ENCODE measurements around the gene SIDT2.
"Not testable (repeated sequence)": the region's sequence is repeated elsewhere in the genome, so short reads cannot be mapped to it uniquely, and the experiment has no call there.

SIDT2 gene

DNA sequence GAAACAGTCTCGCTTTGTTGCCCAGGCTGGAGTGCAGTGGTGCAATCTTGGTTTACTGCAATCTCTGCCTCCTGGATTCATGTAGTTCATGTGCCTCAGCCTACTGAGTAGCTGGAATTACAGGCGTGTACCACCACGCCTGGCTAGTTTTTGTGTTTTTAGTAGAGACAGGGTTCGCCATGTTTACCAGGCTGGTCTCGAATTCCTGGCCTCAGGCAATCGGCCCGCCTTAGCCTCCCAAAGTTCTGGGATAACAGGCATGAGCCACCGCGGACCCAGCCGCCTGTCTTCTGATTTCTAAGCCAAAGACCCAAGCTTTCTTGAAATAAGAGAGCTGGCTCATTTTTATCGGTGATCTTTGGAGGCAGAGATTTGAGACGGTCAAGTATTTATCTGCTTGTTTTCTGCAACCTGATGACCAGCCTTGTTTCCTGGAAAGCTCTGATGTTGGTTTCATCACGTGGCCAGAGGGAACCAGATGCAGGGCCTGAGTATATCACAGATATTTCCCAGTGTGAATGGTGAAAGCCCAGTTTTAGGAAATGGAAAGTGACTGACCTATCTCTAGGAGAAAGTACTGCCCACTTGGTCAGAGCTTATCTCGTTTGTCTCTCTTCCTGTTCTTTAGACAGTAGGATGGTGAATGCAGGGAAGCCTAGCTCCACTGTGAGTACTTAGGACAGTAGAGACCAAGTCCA, 5.7 kb upstream of the SIDT2 start:
- no peak for DNase-seq (ENCODE audit: low read depth in 2 of 2)

DNA sequence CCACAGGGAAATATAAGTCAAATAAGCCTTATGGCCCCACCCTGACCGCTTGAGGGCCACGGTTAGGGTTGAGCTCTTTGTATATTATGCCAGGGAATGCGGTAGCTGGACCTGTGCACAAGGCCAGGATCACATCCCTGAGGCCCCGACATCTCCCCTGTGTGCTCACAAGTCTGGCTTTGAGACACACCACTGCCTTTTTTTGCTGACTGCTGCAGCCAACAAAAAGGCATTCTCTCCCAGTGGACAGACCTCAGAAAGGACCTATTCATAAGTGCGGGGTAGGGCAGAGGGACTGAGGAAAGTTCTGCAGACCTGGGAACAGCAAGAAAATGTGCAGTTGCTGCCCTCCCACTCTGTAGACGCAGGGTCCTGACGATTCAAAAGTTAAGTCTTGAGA, 3.4 kb upstream of the SIDT2 start:
- DNase-seq (ENCODE audit: low read depth in 2 of 2) = no peak

DNA sequence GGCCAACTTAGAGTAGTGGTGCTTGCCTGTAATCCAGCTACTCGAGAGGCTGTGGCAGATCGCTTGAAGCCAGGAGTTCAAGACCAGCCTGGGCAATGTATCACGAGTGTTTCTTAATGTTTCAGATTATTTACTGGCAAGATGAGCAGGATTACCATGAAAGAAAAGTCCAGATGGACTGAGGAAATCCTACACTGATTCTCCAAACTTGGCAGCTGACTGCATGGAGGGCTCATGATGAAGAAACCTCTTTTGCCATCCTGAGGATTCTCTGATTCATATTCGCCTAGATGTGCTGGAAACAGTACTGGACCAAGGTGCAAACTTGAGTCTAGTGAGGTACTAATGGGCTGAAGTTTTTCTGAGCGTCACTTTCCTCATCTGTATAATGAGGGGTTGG, 2.8 kb upstream of the SIDT2 start:
- no peak for DNase-seq (ENCODE audit: low read depth in 2 of 2)

DNA sequence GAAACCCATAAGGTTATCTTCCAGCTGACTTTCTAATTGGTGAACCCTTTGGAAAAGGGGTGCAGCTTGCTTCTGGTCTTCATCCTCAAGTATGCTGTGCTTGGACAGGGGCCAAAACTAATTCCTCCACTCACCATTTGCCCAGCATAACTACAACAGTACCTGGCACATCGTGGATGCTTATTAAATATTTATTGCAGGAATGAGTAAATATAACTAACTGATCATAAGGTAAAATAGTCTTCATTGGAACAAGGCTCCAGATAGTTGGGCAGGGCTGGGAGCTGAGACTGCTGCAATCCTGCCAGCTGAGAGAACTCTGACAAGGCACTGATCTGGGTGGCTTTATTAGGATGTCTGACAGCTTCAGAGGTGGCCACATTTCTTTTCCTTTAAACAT, 2.4 kb upstream of the SIDT2 start:
- DNase-seq (ENCODE audit: low read depth in 2 of 2) = no peak

DNA sequence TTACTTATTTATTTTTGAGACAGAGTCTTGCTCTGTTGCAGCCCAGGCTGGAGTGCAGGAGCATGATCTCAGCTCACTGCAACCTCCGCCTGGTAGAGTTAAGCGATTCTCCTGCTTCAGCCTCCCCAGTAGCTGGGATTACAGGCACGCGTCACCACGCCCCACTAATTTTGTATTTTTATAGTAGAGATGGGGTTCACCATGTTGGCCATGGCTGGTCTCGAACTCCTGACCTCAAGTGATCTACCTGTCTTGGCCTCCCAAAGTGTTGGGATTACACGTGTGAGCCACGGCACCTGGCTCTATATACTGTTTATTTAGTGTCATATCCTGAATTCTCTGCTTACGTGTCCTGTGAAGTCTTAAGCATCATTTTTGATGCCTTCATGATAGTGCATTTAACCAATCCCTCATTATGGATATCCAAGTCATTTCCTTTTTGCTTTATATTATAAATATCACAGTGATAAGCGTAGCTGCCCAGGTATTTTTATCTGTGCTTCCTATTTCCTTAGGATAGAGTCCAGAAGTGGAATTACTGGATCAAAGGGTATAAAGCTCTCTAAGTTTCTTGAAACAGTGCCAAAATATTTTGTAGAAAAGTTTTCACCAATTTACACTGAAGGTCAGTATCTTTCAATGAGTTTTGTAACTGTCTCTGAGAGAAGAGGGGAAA, 871 bp upstream of the SIDT2 start:
- no peak for DNase-seq (ENCODE audit: low read depth in 2 of 2)

DNA sequence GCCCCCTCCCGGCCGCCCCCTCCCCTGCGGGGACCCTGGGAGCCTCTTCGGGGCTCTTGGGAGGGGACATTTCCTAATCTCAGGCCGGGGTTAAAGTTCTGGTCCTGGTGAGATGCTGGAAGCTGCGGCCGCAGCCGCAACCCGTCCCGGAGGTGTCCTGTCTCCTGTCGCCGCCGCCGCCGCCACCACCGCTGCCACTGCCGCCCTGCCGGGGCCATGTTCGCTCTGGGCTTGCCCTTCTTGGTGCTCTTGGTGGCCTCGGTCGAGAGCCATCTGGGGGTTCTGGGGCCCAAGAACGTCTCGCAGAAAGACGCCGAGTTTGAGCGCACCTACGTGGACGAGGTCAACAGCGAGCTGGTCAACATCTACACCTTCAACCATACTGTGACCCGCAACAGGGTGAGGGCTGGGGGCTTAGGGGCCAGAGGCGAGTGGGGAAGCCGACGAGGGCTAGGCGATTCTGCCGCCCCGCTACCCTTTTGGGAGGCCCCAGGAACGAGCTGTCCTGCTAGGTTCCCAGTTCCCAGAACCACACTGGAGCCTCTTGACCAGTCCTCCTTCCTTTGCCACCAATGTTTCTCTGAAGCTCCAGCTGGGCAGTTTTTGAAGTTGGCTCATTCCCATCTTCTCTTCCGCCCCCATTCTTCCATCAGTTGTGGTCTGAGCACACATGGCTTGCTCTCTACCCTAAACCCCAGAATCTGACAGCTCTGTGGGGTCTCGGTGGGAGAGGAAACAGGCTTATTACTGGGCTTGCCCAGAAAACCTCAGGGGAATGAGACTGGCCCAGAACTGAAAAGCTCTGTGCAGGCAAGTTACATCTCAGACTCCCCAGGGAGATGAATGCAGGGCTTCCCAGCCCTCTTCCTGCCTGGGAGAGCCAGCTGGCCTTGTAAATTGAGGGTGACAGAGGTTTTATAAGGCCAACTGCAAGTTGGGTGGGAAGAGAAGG, 781 bp downstream of the SIDT2 start:
- peak; percentile 20 to 34 for DNase-seq (ENCODE audit: low read depth in 2 of 2)

DNA sequence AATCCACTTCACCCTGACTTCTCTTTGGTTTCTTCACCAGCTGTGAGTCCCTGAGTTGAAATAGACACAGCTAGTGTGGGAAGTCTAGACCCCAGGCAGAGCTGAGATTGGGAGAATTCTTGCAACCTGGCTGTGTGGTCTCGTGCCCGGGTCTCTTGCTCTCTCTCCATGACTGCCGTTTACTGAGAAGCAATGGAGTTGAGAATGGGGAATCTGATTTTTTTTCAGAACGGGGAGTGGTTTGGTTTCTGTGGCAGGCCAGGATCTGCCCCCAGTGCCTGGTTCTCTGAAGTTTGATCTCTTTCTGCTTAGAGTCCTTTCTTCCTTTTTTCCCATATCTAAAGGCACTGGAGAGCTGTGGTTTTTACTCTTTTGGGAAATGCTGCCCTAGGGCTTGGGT, 1.5 kb downstream of the SIDT2 start:
- no peak for DNase-seq (ENCODE audit: low read depth in 2 of 2)

DNA sequence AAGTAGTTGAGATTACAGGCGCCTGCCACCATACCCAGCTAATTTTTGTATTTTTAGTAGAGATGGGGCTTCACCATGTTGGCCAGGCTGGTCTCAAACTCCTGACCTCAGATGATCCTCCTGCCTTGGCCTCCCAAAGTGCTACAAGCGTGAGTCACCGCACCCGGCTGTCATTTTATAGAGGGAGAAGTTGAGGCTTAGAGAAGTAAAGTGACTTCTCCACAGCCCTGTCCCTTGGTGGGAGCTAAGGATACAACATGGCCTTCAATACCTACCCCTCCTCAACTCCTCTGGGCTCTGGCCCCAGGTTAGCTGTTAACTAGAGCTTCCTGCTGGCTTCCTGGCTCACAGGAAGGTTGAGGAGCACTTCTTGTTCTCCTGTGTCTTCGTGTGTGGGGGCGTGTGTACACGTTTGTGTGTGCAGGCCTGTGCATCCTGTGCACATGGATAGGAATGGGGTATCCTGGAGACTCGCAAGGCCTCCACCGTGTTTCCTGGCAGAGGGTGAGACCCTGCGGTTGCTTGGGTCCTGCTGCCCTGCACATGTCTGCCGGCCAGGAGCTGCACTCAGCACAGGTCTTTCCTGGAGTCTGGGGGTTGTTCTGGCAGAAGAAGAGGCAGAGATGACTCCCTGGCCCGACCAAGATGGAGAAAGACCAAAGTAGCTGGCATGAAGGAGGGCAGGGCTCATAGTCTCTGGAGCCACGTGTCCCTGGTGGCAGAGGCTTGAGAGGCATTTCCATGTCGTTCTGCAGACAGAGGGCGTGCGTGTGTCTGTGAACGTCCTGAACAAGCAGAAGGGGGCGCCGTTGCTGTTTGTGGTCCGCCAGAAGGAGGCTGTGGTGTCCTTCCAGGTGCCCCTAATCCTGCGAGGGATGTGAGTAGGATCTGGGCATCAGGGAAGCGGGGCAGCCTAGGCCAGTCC, 2.4 kb downstream of the SIDT2 start:
- DNase-seq (ENCODE audit: low read depth in 2 of 2) = peak; percentile 48 to 51

DNA sequence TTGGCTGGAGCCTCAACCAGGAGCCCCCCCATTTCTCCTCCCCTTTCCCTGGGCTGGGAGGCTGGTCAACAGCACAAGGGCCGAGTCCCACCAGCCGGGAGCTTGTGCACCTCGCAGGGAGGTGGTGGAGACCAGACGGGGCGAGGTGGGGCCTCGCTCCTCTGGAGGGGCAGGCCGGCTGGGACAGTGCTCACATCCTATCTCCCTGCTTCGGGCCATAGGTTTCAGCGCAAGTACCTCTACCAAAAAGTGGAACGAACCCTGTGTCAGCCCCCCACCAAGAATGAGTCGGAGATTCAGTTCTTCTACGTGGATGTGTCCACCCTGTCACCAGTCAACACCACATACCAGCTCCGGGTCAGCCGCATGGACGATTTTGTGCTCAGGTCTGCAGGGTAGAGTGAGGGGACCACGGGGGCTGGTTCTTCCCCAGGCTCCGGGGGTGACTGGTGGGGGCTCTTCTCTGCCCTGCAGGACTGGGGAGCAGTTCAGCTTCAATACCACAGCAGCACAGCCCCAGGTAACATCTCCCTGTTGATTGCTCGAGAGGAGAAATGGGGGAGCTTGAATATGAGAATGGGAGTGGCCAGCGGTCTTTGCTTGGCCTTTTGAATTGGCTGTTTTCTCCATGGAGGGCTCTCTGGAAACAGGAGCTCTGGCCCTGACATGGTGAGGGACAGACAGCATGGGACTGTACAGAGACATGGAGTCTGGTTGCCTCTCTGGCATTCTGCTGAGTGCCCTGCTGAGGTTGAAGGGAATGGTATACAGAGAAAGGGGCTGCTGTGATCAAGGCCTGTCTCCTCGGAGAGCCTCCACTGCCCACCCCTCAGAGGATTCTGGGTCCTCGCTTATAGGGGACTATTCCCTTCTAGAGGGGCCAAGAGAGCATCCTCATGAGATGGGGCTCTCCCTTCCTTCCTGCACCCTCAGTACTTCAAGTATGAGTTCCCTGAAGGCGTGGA, 3.3 kb downstream of the SIDT2 start:
- no peak for DNase-seq (ENCODE audit: low read depth in 2 of 2)

DNA sequence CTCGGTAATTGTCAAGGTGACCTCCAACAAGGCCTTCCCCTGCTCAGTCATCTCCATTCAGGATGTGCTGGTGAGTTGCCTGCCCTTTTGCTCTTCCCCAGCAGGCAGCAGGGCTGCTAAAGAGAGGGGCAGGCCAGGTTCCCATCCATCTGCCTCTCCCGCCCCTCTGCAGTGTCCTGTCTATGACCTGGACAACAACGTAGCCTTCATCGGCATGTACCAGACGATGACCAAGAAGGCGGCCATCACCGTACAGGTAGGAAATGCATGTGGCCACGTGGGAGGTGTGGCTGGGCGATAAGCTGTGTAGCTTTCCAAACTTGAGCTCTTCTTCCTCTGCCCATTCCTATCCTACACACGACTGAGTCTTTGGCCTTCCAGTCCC, 4.0 kb downstream of the SIDT2 start:
- no peak for DNase-seq (ENCODE audit: low read depth in 2 of 2)

DNA sequence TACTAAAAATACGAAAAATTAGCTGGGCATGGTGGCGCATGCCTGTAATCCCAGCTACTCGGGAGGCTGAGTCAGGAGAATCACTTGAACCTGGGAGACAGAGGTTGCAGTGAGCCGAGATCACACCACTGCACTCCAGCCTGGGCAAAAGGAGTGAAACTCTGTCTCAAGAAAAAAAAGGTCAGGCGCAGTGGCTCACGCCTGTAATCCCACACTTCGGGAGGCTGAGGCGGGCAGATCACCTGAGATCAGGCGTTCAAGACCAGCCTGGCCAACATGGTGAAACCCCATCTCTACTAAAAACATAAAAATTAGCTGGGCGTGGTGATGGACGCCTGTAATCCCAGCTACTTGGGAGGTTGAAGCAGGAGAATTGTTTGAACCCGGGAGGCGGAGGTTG, 4.6 kb downstream of the SIDT2 start:
- DNase-seq (ENCODE audit: low read depth in 2 of 2) = not testable (repeated sequence)

DNA sequence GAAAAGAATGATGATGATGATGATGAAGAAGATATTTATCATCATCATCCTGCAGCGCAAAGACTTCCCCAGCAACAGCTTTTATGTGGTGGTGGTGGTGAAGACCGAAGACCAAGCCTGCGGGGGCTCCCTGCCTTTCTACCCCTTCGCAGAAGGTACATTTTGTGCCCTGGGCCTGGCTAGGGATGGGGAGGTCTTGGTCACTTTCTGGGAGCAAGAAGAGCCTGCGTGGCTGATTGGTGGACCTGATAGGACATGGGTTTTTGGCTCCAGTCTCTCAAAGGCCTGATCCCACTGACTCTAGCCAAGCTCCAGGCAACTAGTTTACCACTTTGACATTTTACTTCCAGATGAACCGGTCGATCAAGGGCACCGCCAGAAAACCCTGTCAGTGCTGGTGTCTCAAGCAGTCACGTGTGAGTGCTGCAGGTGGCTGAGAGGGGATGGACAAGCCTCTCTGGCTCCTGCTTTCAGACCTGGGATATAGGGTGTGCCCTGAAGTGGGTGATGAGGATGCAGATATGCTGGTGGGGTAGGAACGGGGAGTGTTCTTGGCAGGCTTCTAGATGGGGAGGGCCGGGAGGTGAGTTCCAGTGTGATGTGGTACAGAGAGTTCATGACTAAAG, 5.3 kb downstream of the SIDT2 start:
- no peak for DNase-seq (ENCODE audit: low read depth in 2 of 2)

DNA sequence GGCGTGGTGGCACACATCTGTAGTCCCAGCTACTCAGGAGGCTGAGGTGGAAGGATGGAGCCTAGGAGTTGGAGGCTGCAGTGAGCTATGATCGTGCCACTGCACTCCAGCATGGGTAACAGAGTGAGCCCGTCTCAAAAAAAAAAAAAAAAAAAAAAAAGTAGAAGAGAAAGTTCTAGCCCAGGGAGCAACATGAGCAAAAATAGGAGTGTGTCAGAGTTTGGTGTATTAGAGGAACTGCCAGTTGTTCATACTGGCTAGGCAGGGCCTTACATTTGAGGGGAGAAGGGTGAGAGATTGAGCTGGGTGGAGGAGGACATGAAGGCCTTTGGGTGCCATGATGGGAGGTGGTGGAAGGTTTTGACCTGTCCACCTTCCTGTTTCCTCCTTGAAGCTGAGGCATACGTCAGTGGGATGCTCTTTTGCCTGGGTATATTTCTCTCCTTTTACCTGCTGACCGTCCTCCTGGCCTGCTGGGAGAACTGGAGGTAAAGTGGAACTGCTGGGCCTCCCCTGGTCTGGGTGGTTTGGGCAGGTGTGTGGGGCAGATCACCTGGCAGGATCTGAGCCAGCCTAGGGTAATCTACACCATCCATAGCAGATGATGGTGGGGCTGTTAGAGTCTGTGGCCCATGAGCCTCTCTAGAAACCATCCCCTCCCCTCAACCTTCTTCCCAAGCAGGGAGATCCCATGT, 7.3 kb downstream of the SIDT2 start:
- no peak for DNase-seq (ENCODE audit: low read depth in 2 of 2)

DNA sequence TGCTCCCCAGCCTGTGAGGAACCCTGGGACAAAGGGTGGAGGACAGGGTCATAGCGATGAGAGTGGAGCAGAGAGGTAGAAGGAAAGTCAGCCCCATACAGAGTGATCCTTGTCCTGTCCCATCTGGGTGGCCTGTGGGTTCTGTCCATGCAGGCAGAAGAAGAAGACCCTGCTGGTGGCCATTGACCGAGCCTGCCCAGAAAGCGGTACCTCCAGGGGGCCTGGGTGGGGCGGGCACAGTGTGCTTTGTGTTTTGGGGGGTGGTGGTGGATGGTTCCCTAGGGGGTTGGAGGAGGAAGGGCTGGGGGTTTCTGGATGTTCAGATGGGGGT, 7.9 kb downstream of the SIDT2 start:
- DNase-seq (ENCODE audit: low read depth in 2 of 2) = no peak

DNA sequence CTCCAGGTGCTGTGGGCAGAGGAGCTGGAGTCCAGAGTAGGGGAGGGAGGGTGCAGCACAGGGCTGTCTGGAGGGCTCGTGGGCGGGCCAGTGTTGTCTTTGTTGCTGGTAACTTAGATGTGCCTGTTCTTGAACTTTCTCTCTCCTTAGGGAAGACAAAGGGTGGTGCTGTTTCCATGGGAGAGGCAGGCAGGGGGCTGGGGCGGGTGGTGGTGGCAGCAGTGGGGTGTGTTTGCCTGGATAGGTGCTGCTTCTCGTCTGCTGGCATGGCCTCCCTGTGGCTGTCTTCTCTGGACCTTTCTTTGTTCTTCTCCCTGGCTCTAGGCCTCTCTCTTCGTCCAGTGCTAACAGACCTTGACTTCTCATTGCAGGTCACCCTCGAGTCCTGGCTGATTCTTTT, 8.5 kb downstream of the SIDT2 start:
- DNase-seq (ENCODE audit: low read depth in 2 of 2) = no peak

DNA sequence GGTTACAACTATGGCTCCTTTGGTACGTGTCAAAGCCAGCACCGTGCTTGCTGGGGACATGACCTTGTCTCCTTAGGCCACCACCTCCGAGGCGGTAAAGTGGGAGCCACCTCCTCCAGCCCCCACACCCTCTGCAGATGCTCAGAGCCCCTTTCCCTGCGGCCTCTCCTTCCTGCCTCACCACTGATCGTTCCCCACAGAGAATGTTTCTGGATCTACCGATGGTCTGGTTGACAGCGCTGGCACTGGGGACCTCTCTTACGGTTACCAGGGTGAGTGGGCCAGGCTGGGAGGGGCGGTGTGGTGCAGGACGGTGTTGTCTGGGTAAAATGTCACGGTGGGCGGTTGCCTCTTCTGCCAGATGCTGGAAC, 8.9 kb downstream of the SIDT2 start:
- DNase-seq (ENCODE audit: low read depth in 2 of 2) = no peak

DNA sequence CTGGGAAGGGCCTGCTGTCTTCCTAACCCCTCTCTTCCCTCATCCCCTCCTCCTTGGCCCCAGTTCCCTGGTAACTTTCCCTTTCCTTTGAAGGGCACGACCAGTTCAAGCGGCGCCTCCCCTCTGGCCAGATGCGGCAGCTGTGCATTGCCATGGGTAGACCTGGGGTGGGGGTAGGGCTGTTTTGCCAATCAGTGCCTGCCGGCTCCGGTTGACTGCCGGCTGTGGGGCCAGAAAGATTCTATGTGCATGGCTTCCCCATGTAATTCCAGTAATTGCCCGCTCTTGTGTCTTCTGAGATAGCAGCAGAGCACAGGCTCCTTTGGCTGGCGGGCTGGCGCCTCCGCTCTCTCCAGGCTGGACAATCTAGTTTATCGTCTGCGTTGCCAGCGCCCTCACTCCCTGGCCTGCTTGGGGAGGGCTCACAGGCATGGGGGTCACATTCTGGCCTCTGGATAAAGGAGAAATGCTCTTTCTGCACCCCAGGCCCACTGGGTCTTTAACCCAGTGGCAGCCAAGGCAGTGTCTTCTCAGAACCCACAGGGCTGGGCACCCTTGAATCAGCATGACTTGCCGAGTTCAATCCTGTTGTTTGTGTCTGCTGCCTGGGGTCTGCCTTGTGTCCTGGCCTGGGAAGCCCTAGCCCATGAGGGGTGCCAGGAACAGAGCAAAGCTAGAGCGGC, 9.4 kb downstream of the SIDT2 start:
- DNase-seq (ENCODE audit: low read depth in 2 of 2) = no peak

DNA sequence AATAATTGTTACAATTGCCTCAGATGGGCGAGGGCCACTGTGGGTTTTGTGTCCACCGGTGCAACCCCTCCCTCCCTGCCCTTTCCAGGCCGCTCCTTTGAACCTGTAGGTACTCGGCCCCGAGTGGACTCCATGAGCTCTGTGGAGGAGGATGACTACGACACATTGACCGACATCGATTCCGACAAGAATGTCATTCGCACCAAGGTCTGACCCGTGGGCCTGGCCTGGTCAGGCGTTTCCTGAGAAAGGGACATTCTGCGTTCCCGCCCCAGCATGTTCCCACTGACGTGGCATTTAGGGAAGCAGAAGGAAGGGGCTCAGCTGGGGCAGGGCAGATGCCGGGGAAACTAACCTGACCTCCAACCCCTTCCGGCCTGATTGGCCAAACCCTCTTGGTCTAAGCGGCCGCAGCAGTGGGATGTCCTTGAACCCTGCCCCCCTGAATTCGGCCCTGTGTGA, 10.1 kb downstream of the SIDT2 start:
- DNase-seq (ENCODE audit: low read depth in 2 of 2) = no peak

Data from stimulated activated CD4-positive, alpha-beta T cell treated with anti-CD3 and anti-CD28 coated beads, Interleukin-4, amount 100 ng/mL, for 48 hours (primary cell).